H9 (cell line): ENCODE results near the gene DPPA3. TPM values are rescaled to one million over a fixed set of nuclear protein-coding genes. Genes with fewer than 3 reads are reported as not detected.
A peak's percentile ranks its signal among the peaks of the same experiment; 100 is the strongest.

Source experiments
- DNase-seq: peaks from one replicate; pipeline ENCODE4 v3.0.0-alpha.2; 2017
- H2AFZ ChIP-seq: one replicate; pipeline ENCODE4 v1.6.1; 2013; ENCODE audit warnings: mild to moderate bottlenecking, low read length, control low read depth, moderate library complexity
- H2AK5ac ChIP-seq: 2 replicates; pipeline ENCODE4 v1.6.1; 2013; ENCODE audit warnings: low read length, control low read depth, mixed read lengths; ENCODE audit not compliant: insufficient read length
- H2BK120ac ChIP-seq: one replicate; pipeline ENCODE4 v1.6.1; 2013; ENCODE audit warnings: low read depth, mild to moderate bottlenecking, low read length, control low read depth, inconsistent platforms; ENCODE audit not compliant: poor library complexity, severe bottlenecking
- H2BK12ac ChIP-seq: 2 replicates; pipeline ENCODE4 v1.6.1; 2013; ENCODE audit warnings: low read length, control low read depth, mixed read lengths, low read depth; ENCODE audit not compliant: insufficient read length
- H2BK15ac ChIP-seq: 2 replicates; pipeline ENCODE4 v1.6.1; 2013; ENCODE audit warnings: low read depth, low read length, control low read depth
- H2BK20ac ChIP-seq: one replicate; pipeline ENCODE4 v1.6.1; 2013; ENCODE audit warnings: low read depth, mild to moderate bottlenecking, low read length, control low read depth, inconsistent platforms; ENCODE audit not compliant: poor library complexity, severe bottlenecking
- H2BK5ac ChIP-seq: 2 replicates; pipeline ENCODE4 v1.6.1; 2013; ENCODE audit warnings: low read length, control low read depth, mixed read lengths; ENCODE audit not compliant: insufficient read length
- H3K14ac ChIP-seq: 2 replicates; pipeline ENCODE4 v1.6.1; 2013; ENCODE audit warnings: low read length, control low read depth; ENCODE audit not compliant: insufficient read depth
- H3K18ac ChIP-seq: 2 replicates; pipeline ENCODE4 v1.6.1; 2013; ENCODE audit warnings: low read depth, mild to moderate bottlenecking, mixed read lengths, low read length, control low read depth; ENCODE audit not compliant: insufficient read length
- H3K23ac ChIP-seq: 2 replicates; pipeline ENCODE4 v1.6.1; 2013; ENCODE audit warnings: low read length, control low read depth, mixed read lengths, low read depth; ENCODE audit not compliant: insufficient read length
- H3K23me2 ChIP-seq: 2 replicates; pipeline ENCODE4 v1.6.1; 2013; ENCODE audit warnings: low read depth, mild to moderate bottlenecking, mixed read lengths, low read length, control low read depth; ENCODE audit not compliant: insufficient read length, poor library complexity, severe bottlenecking
- H3K27ac ChIP-seq: 2 replicates; pipeline ENCODE4 v1.5.1; 2013; ENCODE audit warnings: low read length, control low read depth, mixed read lengths, low read depth; ENCODE audit not compliant: insufficient read length
- H3K27me3 ChIP-seq: 2 replicates; pipeline ENCODE4 v1.6.1; 2013; ENCODE audit warnings: low read length, control low read depth, inconsistent platforms; ENCODE audit not compliant: insufficient read depth
- H3K4ac ChIP-seq: 2 replicates; pipeline ENCODE4 v1.6.1; 2013; ENCODE audit warnings: low read depth, mild to moderate bottlenecking, control low read depth, inconsistent platforms, low read length, moderate library complexity
- H3K4me1 ChIP-seq: 2 replicates; pipeline ENCODE4 v1.6.1; 2013; ENCODE audit warnings: low read length, control low read depth, inconsistent platforms; ENCODE audit not compliant: insufficient read depth
- H3K4me2 ChIP-seq: 2 replicates; pipeline ENCODE4 v1.6.1; 2013; ENCODE audit warnings: low read length, control low read depth, mixed read lengths; ENCODE audit not compliant: insufficient read length, insufficient read depth
- H3K56ac ChIP-seq: 2 replicates; pipeline ENCODE4 v1.6.1; 2013; ENCODE audit warnings: low read depth, mild to moderate bottlenecking, mixed read lengths, low read length, control low read depth; ENCODE audit not compliant: insufficient read length
- H3K79me1 ChIP-seq: 2 replicates; pipeline ENCODE4 v1.6.1; 2013; ENCODE audit warnings: low read depth, mild to moderate bottlenecking, moderate library complexity, low read length, control low read depth, inconsistent platforms; ENCODE audit not compliant: insufficient read depth, poor library complexity, severe bottlenecking
- H3K79me2 ChIP-seq: 2 replicates; pipeline ENCODE4 v1.6.1; 2013; ENCODE audit warnings: low read length, control low read depth, inconsistent platforms; ENCODE audit not compliant: insufficient read depth
- H3K9ac ChIP-seq: 2 replicates; pipeline ENCODE4 v1.6.1; 2013; ENCODE audit warnings: low read length, control low read depth, mixed read lengths; ENCODE audit not compliant: insufficient read length; ENCODE audit errors: extremely low read depth
- H3K9me3 ChIP-seq: one replicate; pipeline ENCODE4 v1.6.1; 2013; ENCODE audit warnings: low read depth, low read length, inconsistent platforms; ENCODE audit not compliant: control insufficient read depth
- H3T11ph ChIP-seq: one replicate; pipeline ENCODE4 v1.6.1; 2013; ENCODE audit warnings: mild to moderate bottlenecking, low read length, control low read depth, inconsistent platforms
- H4K20me1 ChIP-seq: one replicate; pipeline ENCODE4 v1.6.1; 2013; ENCODE audit not compliant: control insufficient read depth, insufficient read length, insufficient read depth
- H4K5ac ChIP-seq: 2 replicates; pipeline ENCODE4 v1.6.1; 2013; ENCODE audit warnings: low read depth, mild to moderate bottlenecking, mixed read lengths, low read length, control low read depth; ENCODE audit not compliant: insufficient read length
- H4K8ac ChIP-seq: replicated peaks from 2 replicates; pipeline ENCODE4 v1.6.1; 2013; ENCODE audit warnings: low read length, control low read depth, mixed read lengths, low read depth; ENCODE audit not compliant: insufficient read length
- H4K91ac ChIP-seq: 2 replicates; pipeline ENCODE4 v1.6.1; 2013; ENCODE audit warnings: low read depth, mild to moderate bottlenecking, moderate library complexity, mixed read lengths, low read length, control low read depth; ENCODE audit not compliant: insufficient read length
- H3K27ac Mint-ChIP-seq, 3 experiments: 2 replicates in 2 of 3; 3 replicates in 1 of 3; pipeline ENCODE4 v1.8.0; 2020 to 2021; ENCODE audit warnings: mixed read lengths in 3 of 3, mild to moderate bottlenecking in 1 of 3, moderate library complexity in 1 of 3
- H3K27me3 Mint-ChIP-seq: 2 replicates; pipeline ENCODE4 v1.8.0; 2021; ENCODE audit warnings: low read depth, mild to moderate bottlenecking, moderate library complexity, mixed read lengths
- H3K36me3 Mint-ChIP-seq, 3 experiments: 2 replicates in 2 of 3; 3 replicates in 1 of 3; pipeline ENCODE4 v1.8.0; 2020 to 2021; ENCODE audit warnings: low read depth in 3 of 3, mixed read lengths in 3 of 3; ENCODE audit not compliant: insufficient read depth in 1 of 3
- H3K4me1 Mint-ChIP-seq, 2 experiments: 2 replicates each; pipeline ENCODE4 v1.8.0; 2020; ENCODE audit warnings: mixed read lengths in 2 of 2
- H3K4me3 Mint-ChIP-seq, 2 experiments: 2 replicates in 1 of 2; 3 replicates in 1 of 2; pipeline ENCODE4 v1.8.0; 2020 to 2021; ENCODE audit warnings: mild to moderate bottlenecking in 2 of 2, mixed read lengths in 2 of 2, moderate library complexity in 1 of 2
- H3K9me3 Mint-ChIP-seq, 2 experiments: 2 replicates in 1 of 2; 3 replicates in 1 of 2; pipeline ENCODE4 v1.8.0; 2020; ENCODE audit warnings: mild to moderate bottlenecking in 2 of 2, mixed read lengths in 2 of 2, moderate library complexity in 1 of 2
- CTCF ChIP-seq: fragments of 200-600 bp; sonication (generic); conservative IDR thresholded peaks from 3 replicates; pipeline ENCODE4 v1.8.0; 2021; ENCODE audit warnings: antibody characterized with exemption, mild to moderate bottlenecking
- WGBS: extraction: QIAGEN DNeasy Blood & Tissue Kit; methylation state at CpG from one replicate; pipeline ENCODE4 v1.1.7; 2013; ENCODE audit warnings: missing lambda C conversion rate, low lambda C conversion rate, mixed read lengths; ENCODE audit not compliant: insufficient read length; ENCODE audit errors: extremely low coverage; 5-methylcytosine and 5-hydroxymethylcytosine counted together
- long read RNA-seq: library from polyadenylated mRNA; unstranded; transcript quantifications from one replicate; pipeline ENCODE4 v2.0.0, GENCODE V29; 2020
- total RNA-seq: library from RNA; stranded (reverse); gene quantifications from 2 replicates; pipeline ENCODE4 v1.2.1, GENCODE V29; 2021

Gene DPPA3
- 1.4 and 2.0 TPM in 2 replicates for total RNA-seq
- long read RNA-seq, transcript DPPA3-201 (4 exons, 1,079 nt), result major isoform, 5 of 5 reads
- long read RNA-seq, partial matches to known transcripts, result 0 of 5 reads
- long read RNA-seq, other reads (novel, unspliced or antisense), result 0 of 5 reads

- H2AFZ ChIP-seq, result no peak within 1 kb of the TSS
- H2BK20ac ChIP-seq, result no peak within 1 kb of the TSS
- H2BK15ac ChIP-seq, result no peak within 1 kb of the TSS
- WGBS, result no CpG with 5 or more reads among the region's 7 CpGs
- no peak within 1 kb of the TSS for H3K4me2 ChIP-seq
- H2AK5ac ChIP-seq, result no peak within 1 kb of the TSS
- H2BK5ac ChIP-seq, result no peak within 1 kb of the TSS
- no peak within 1 kb of the TSS for H3K18ac ChIP-seq
- no peak within 1 kb of the TSS for H2BK120ac ChIP-seq
- no peaks in the 10 kb centered on the region for H3K79me1 ChIP-seq
- H3K4ac ChIP-seq, result no peak within 1 kb of the TSS
- peaks cover 2% of the 10 kb centered on the region; the same call in 1 of the 2 replicates for H3K4me1 ChIP-seq
- Mint-ChIP-seq H3K4me1 (peaks cover 19 to 21% of the 10 kb centered on the region in 2 experiments), H3K27ac (peak within 1 kb of the TSS; percentile 17 to 80 (median 72); a peak in 3 of 7 replicates), H3K4me3 (no peak within 1 kb of the TSS; a peak in 1 of 5 replicates), H3K36me3 (no peaks in the 10 kb centered on the region), H3K27me3 (no peaks in the 10 kb centered on the region), H3K9me3 (no peaks in the 10 kb centered on the region; a peak in 2 of 5 replicates)
- H4K8ac ChIP-seq, result no peak within 1 kb of the TSS
- no peak within 1 kb of the TSS for H3K23ac ChIP-seq
- no peak within 1 kb of the TSS for H3K9ac ChIP-seq
- H3K79me2 ChIP-seq, result no peaks in the 10 kb centered on the region
- no peak within 1 kb of the TSS for H4K5ac ChIP-seq
- no peaks in the 10 kb centered on the region for H3K9me3 ChIP-seq
- TF ChIP-seq CTCF, result no peak
- H3K27me3 ChIP-seq, result no peaks in the 10 kb centered on the region
- H3K27ac ChIP-seq, result no peak within 1 kb of the TSS
- DNase-seq, result no peak
- H3T11ph ChIP-seq, result no peak within 1 kb of the TSS
- H4K20me1 ChIP-seq, result no peaks in the 10 kb centered on the region
- no peak within 1 kb of the TSS for H3K56ac ChIP-seq
- H3K23me2 ChIP-seq, result no peaks in the 10 kb centered on the region
- no peak within 1 kb of the TSS for H2BK12ac ChIP-seq
- H4K91ac ChIP-seq, result no peak within 1 kb of the TSS
- H3K14ac ChIP-seq, result no peak within 1 kb of the TSS
Observed at GRCh38 chr12:7711133-7711532, at the start of gene DPPA3. DPPA3 (plus strand) TSS chr12:7711433; CDS start chr12:7711571, 138 bp downstream.
